ENCODE results near the gene CALHM4.

DNA sequence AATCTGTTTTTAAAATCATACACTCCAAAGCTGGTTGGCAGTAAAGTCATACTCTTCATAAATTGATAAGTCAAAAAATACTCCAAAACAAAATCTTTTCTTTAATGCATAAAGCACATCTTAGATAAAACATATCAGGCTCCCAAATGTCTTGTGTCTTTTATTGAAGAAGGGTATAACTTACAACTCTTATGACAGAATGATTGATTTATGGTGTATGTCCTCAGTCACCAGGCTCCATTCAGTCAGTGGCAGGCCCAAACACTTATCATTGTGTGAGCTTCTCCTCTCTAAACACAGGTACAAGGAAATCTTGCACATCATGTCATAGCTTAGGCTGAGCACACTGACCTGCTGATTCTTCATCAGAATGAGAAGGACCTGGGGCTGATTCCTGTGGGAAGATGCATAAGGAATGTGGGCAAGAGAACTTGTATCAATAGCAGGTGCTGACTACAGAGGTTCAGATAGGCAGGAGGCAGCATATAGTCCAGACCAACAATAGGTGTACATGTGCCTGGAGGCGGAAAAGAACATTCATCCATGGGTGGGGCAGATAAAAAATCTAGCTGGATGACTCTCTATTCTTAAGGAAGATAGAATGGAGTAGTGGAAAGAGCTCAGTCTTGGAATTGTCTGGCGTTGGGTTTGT is 40.2 kb upstream of the CALHM4 start:
- TF ChIP-seq, protein P1, sequence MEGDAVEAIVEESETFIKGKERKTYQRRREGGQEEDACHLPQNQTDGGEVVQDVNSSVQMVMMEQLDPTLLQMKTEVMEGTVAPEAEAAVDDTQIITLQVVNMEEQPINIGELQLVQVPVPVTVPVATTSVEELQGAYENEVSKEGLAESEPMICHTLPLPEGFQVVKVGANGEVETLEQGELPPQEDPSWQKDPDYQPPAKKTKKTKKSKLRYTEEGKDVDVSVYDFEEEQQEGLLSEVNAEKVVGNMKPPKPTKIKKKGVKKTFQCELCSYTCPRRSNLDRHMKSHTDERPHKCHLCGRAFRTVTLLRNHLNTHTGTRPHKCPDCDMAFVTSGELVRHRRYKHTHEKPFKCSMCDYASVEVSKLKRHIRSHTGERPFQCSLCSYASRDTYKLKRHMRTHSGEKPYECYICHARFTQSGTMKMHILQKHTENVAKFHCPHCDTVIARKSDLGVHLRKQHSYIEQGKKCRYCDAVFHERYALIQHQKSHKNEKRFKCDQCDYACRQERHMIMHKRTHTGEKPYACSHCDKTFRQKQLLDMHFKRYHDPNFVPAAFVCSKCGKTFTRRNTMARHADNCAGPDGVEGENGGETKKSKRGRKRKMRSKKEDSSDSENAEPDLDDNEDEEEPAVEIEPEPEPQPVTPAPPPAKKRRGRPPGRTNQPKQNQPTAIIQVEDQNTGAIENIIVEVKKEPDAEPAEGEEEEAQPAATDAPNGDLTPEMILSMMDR (IDR thresholded peaks at IDR 0.05; ENCODE audit: borderline replicate concordance, extremely low read depth, low read length, poor library complexity, severe bottlenecking), result no peak
- TF ChIP-seq EZH2 (IDR thresholded peaks at IDR 0.05; ENCODE audit: borderline replicate concordance, low read depth, low read length, severe bottlenecking), result no peak

Data from DND-41 (cell line).